ENCODE results near the gene AANAT. TPM values are rescaled to one million over a fixed set of nuclear protein-coding genes. Genes with fewer than 3 reads are reported as not detected.

The AANAT gene
- total and polyA plus RNA-seq, 7 experiments from 2014 or later: not detected

- intact Hi-C loops (cut with micrococcal nuclease): no loop called here
- H3K27ac ChIP-seq (ENCODE audit: low read depth, low read length): no peak overlapping the region
- ATAC-seq (no peak), DNase-seq (no peak)
- Mint-ChIP-seq H3K36me3 (peaks cover 0 to 13% (median 0%) of the 10 kb centered on the region in 5 donors), H3K4me3 (no peak overlapping the region), H3K4me1 (peaks cover 12 to 39% (median 24%) of the 10 kb centered on the region in 7 donors), H3K9me3 (no peaks in the 10 kb centered on the region), H3K27me3 (no peaks in the 10 kb centered on the region), H3K27ac (no peak overlapping the region)
- peaks cover 0 to 5% (median 0%) of the 10 kb centered on the region in 3 experiments for H3K36me3 ChIP-seq (ENCODE audit: control insufficient read depth in 2 of 3, insufficient read depth in 3 of 3, low read length in 3 of 3)
- ChIA-PET CTCF (interaction anchor here (0.8 kb wide), 1 partner anchor 439 kb away, joined by 3 read pairs; no protein-coding TSS in a partner anchor), POLR2A (interaction anchor here (1.9 kb wide), 1 partner anchor 10 kb away, joined by 6 read pairs; no protein-coding TSS in a partner anchor)
- H3K27me3 ChIP-seq (ENCODE audit: control insufficient read depth in 2 of 2, insufficient read depth in 2 of 2, low read length in 2 of 2): no peaks in the 10 kb centered on the region
- H3K4me1 ChIP-seq (ENCODE audit: control insufficient read depth in 2 of 2, insufficient read depth in 2 of 2, low read length in 2 of 2): no peaks in the 10 kb centered on the region
- H3K4me3 ChIP-seq (ENCODE audit: low read length): no peak overlapping the region
- H3K9me3 ChIP-seq (ENCODE audit: control insufficient read depth in 2 of 3, low read length in 3 of 3): no peaks in the 10 kb centered on the region
These were observed 40.5 kb upstream of the AANAT start for GRCh38 chr17:76426853-76427252.

GRCh38 chr17:76427501-76428231, 39.7 kb upstream of the AANAT start:
- ChIA-PET POLR2A (interaction anchor here (1.9 kb wide), 1 partner anchor 11 kb away, joined by 6 read pairs; no protein-coding TSS in a partner anchor), CTCF (interaction anchor here (0.6 to 1.1 kb wide), 2 partner anchors 29 to 427 kb away, joined by 3 read pairs; partner anchors contain the start of gene CDK3)
- Histone ChIP-seq H3K27ac (ENCODE audit: low read depth, low read length) (no peak overlapping the region), H3K4me3 (ENCODE audit: low read length) (no peak overlapping the region), H3K27me3 (ENCODE audit: control insufficient read depth in 2 of 2, insufficient read depth in 2 of 2, low read length in 2 of 2) (no peaks in the 10 kb centered on the region), H3K36me3 (ENCODE audit: control insufficient read depth in 2 of 3, insufficient read depth in 3 of 3, low read length in 3 of 3) (peaks cover 0 to under 1% (median 0%) of the 10 kb centered on the region in 3 experiments), H3K4me1 (ENCODE audit: control insufficient read depth in 2 of 2, insufficient read depth in 2 of 2, low read length in 2 of 2) (no peaks in the 10 kb centered on the region), H3K9me3 (ENCODE audit: control insufficient read depth in 2 of 3, low read length in 3 of 3) (no peaks in the 10 kb centered on the region)
- Mint-ChIP-seq H3K36me3 (peaks cover 0 to 13% (median 0%) of the 10 kb centered on the region in 5 donors), H3K27me3 (no peaks in the 10 kb centered on the region), H3K4me1 (peaks cover 12 to 43% (median 23%) of the 10 kb centered on the region in 7 donors), H3K4me3 (no peak overlapping the region), H3K9me3 (no peaks in the 10 kb centered on the region), H3K27ac (no peak overlapping the region)
- DNase-seq: no peak
- intact Hi-C loops (cut with micrococcal nuclease): no loop called here
- no peak for ATAC-seq

- Histone ChIP-seq H3K9me3 (ENCODE audit: control insufficient read depth in 2 of 3, low read length in 3 of 3) (no peaks in the 10 kb centered on the region), H3K4me1 (ENCODE audit: control insufficient read depth in 2 of 2, insufficient read depth in 2 of 2, low read length in 2 of 2) (no peaks in the 10 kb centered on the region), H3K27me3 (ENCODE audit: control insufficient read depth in 2 of 2, insufficient read depth in 2 of 2, low read length in 2 of 2) (no peaks in the 10 kb centered on the region), H3K36me3 (ENCODE audit: control insufficient read depth in 2 of 3, insufficient read depth in 3 of 3, low read length in 3 of 3) (no peaks in the 10 kb centered on the region), H3K4me3 (ENCODE audit: low read length) (no peak overlapping the region), H3K27ac (ENCODE audit: low read depth, low read length) (no peak overlapping the region)
- ChIA-PET CTCF (interaction anchor here (0.7 kb wide), 1 partner anchor 620 kb away, joined by 3 read pairs; no protein-coding TSS in a partner anchor), POLR2A (interaction anchor here (1.9 kb wide), 1 partner anchor 12 kb away, joined by 6 read pairs; no protein-coding TSS in a partner anchor)
- DNase-seq: no peak
- intact Hi-C loops (cut with micrococcal nuclease): no loop called here
- no peak for ATAC-seq
- Mint-ChIP-seq H3K36me3 (peaks cover 0 to 10% (median 0%) of the 10 kb centered on the region in 5 donors), H3K9me3 (no peaks in the 10 kb centered on the region), H3K27me3 (no peaks in the 10 kb centered on the region), H3K27ac (no peak overlapping the region), H3K4me1 (peaks cover 14 to 45% (median 27%) of the 10 kb centered on the region in 7 donors), H3K4me3 (no peak overlapping the region)
These were observed 38.9 kb upstream of the AANAT start for GRCh38 chr17:76428511-76428910.

GRCh38 chr17:76431509-76431908, 35.9 kb upstream of the AANAT start:
- ChIA-PET POLR2A (no interaction called here), CTCF (no interaction called here)
- peaks cover 18 to 52% (median 37%) of the 10 kb centered on the region in 7 donors for H3K4me1 Mint-ChIP-seq
- no peak overlapping the region for H3K4me3 ChIP-seq (ENCODE audit: low read length)
- intact Hi-C loops (cut with micrococcal nuclease): no loop called here
- H3K27ac Mint-ChIP-seq: peak overlapping the region in 1 of 9 donors; percentile 56
- no peaks in the 10 kb centered on the region for H3K27me3 ChIP-seq (ENCODE audit: control insufficient read depth in 2 of 2, insufficient read depth in 2 of 2, low read length in 2 of 2)
- no peaks in the 10 kb centered on the region for H3K27me3 Mint-ChIP-seq
- peaks cover 0 to 13% (median 0%) of the 10 kb centered on the region in 5 donors for H3K36me3 Mint-ChIP-seq
- ATAC-seq (no peak), DNase-seq (no peak)
- H3K9me3 Mint-ChIP-seq: no peaks in the 10 kb centered on the region
- H3K4me1 ChIP-seq (ENCODE audit: control insufficient read depth in 2 of 2, insufficient read depth in 2 of 2, low read length in 2 of 2): no peaks in the 10 kb centered on the region
- no peak overlapping the region for H3K27ac ChIP-seq (ENCODE audit: low read depth, low read length)
- H3K36me3 ChIP-seq (ENCODE audit: control insufficient read depth in 2 of 3, insufficient read depth in 3 of 3, low read length in 3 of 3): peaks cover 0 to 4% (median 0%) of the 10 kb centered on the region in 3 experiments
- H3K4me3 Mint-ChIP-seq: no peak overlapping the region
- H3K9me3 ChIP-seq (ENCODE audit: control insufficient read depth in 2 of 3, low read length in 3 of 3): no peaks in the 10 kb centered on the region

DNA sequence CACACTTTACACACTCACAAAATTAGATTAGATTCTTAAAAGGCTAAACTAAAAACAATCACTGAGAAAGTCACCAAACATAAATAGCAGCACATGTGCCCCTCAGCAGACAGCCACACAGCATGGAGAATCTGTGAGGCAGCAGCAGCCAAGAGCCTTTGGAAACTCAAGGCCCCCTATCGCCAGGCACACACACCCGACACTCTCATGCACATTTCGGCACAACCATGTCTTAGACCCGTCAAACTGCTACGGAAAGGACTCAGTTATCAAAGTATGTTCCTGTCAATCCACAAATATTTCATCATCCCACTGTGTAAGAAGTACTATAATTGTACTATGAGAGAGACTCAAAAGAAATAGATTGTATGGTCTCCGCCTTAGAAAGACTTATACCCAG, 35.4 kb upstream of the AANAT start:
- Mint-ChIP-seq H3K4me1 (peaks cover 16 to 47% (median 37%) of the 10 kb centered on the region in 7 donors), H3K27ac (no peak overlapping the region), H3K9me3 (no peaks in the 10 kb centered on the region), H3K27me3 (no peaks in the 10 kb centered on the region), H3K36me3 (peaks cover 0 to 10% (median 0%) of the 10 kb centered on the region in 5 donors), H3K4me3 (no peak overlapping the region)
- ChIA-PET CTCF (no interaction called here), POLR2A (no interaction called here)
- no peaks in the 10 kb centered on the region for H3K4me1 ChIP-seq (ENCODE audit: control insufficient read depth in 2 of 2, insufficient read depth in 2 of 2, low read length in 2 of 2)
- intact Hi-C loops (cut with micrococcal nuclease): no loop called here
- peaks cover 0 to 4% (median 0%) of the 10 kb centered on the region in 3 experiments for H3K36me3 ChIP-seq (ENCODE audit: control insufficient read depth in 2 of 3, insufficient read depth in 3 of 3, low read length in 3 of 3)
- H3K27me3 ChIP-seq (ENCODE audit: control insufficient read depth in 2 of 2, insufficient read depth in 2 of 2, low read length in 2 of 2): no peaks in the 10 kb centered on the region
- H3K27ac ChIP-seq (ENCODE audit: low read depth, low read length): no peak overlapping the region
- no peaks in the 10 kb centered on the region for H3K9me3 ChIP-seq (ENCODE audit: control insufficient read depth in 2 of 3, low read length in 3 of 3)
- no peak overlapping the region for H3K4me3 ChIP-seq (ENCODE audit: low read length)
- DNase-seq (no peak), ATAC-seq (no peak)

GRCh38 chr17:76432712-76433336, 34.6 kb upstream of the AANAT start:
- H3K27me3 Mint-ChIP-seq: no peaks in the 10 kb centered on the region
- no peaks in the 10 kb centered on the region for H3K4me1 ChIP-seq (ENCODE audit: control insufficient read depth in 2 of 2, insufficient read depth in 2 of 2, low read length in 2 of 2)
- H3K36me3 Mint-ChIP-seq: peaks cover 0 to 10% (median 0%) of the 10 kb centered on the region in 5 donors
- peaks cover 0 to 4% (median 0%) of the 10 kb centered on the region in 3 experiments for H3K36me3 ChIP-seq (ENCODE audit: control insufficient read depth in 2 of 3, insufficient read depth in 3 of 3, low read length in 3 of 3)
- H3K4me3 Mint-ChIP-seq: no peak overlapping the region
- ChIA-PET POLR2A (no interaction called here), CTCF (no interaction called here)
- no peaks in the 10 kb centered on the region for H3K9me3 ChIP-seq (ENCODE audit: control insufficient read depth in 2 of 3, low read length in 3 of 3)
- ATAC-seq (peak; percentile 65), DNase-seq (no peak)
- H3K9me3 Mint-ChIP-seq: no peaks in the 10 kb centered on the region
- no peak overlapping the region for H3K4me3 ChIP-seq (ENCODE audit: low read length)
- no peak overlapping the region for H3K27ac ChIP-seq (ENCODE audit: low read depth, low read length)
- H3K27ac Mint-ChIP-seq: peak overlapping the region in 2 of 9 donors; percentile 10 to 65
- H3K4me1 Mint-ChIP-seq: peaks cover 14 to 49% (median 30%) of the 10 kb centered on the region in 7 donors
- intact Hi-C loops (cut with micrococcal nuclease): no loop called here
- H3K27me3 ChIP-seq (ENCODE audit: control insufficient read depth in 2 of 2, insufficient read depth in 2 of 2, low read length in 2 of 2): no peaks in the 10 kb centered on the region

All from naive thymus-derived CD4-positive, alpha-beta T cell (primary cell).